Stimulated activated CD4-positive, alpha-beta T cell treated with anti-CD3 and anti-CD28 coated beads, TNF-alpha, amount 100 ng/mL, for 1 hour (primary cell): ENCODE data around the gene LBR.

Experiments used
- DNase-seq, 3 donors: peaks; one replicate each; pipeline ENCODE4 v3.0.0-alpha.2; 2020; ENCODE audit warnings: low read depth in 3 of 3, low spot score in 1 of 3

Gene LBR

GRCh38 chr1:225464851-225465792 lies 37.3 kb upstream of the LBR start:
- DNase-seq: no peak

- DNase-seq: no peak
Measured at GRCh38 chr1:225462714-225463574, 35.1 kb upstream of the LBR start.

GRCh38 chr1:225462429-225462713 lies 34.5 kb upstream of the LBR start:
- no peak for DNase-seq

DNA sequence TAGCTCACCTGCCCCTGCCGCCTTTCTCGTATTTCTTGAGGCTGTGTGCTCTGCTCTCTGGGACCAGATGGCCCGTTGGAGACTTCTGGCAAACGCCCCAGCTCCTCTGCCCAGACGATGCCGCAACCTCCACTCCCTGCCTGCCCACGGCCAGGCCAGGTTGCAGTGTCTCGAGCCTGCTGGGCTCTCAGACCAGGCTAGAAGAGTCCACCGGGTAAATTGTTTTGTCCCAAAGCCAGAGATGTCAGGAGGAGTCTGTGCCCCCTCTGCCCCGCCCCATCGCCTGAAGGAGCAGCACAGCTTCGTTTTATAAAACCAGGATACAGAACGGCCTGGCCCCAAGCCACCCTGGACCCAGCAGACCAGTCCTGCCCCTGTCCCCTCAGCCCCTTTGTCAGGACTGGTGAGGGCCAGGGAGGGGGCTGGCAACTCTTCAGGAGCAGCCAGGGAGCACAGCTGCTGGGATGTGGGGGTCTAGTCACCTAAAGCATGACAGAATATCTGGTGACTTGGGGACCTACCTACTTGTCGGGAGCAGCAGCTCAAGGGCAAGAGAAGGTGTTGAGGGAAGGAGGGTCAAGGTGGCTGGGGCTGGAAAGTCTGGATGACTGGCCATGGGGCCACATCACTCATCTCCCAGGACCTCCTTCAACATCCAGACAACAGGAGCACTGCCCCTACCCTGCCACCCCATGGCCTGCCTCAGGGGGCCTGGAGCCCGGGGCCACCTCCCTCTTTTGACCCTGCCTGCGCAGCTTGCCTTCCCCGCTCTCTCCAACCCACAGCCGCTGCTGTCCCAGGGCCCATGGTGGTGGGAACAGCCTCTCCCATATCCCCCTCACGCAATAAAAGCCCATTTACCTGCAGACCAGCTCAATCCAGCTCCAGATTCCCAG lies 33.9 kb upstream of the LBR start:
- no peak for DNase-seq

GRCh38 chr1:225460737-225461532 lies 33.1 kb upstream of the LBR start:
- no peak for DNase-seq

- no peak for DNase-seq
Measured at GRCh38 chr1:225460021-225460736, 32.3 kb upstream of the LBR start.

DNA sequence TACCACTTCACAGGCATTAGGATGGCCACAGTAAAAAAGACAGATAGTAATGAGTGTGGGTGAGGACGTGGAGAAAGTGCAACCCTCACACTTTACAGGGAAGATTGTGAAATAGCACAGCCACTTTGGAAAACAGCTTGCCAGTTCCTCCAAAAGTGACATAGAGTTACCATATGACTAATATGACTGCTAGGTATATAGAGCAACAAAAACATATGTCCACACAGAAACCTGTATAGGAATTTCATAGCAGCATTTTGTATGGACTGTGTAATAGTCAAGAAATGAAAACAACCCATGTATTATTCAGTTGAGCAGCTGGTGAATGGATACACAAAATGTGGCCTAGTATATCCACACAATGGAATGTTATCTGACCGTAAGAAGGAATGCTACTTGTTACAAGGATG lies 30.4 kb upstream of the LBR start:
- DNase-seq: no peak

DNA sequence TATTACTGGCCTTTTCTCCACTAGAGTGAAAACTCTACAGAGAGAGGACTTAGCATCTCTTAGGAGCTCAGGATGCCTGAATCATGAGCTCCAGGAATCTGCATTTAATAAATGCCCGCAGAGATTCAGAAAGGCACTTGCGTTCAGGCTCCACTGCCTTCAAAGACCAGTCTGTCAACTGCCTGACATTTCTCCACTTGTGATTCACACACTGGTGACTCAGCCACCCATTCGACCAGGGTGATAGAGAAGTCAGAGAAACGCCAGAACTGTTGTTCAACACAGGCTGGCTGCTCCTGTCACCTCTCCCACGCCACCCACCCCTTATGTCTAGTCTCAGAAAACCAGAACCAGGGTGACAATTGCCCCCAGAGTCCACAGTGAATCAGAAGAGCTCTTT lies 26.9 kb upstream of the LBR start:
- DNase-seq: peak in 2 of 3 donors; percentile 20 to 56

GRCh38 chr1:225453797-225454648 lies 26.2 kb upstream of the LBR start:
- DNase-seq: no peak

- no peak for DNase-seq
Measured at GRCh38 chr1:225451840-225452515, 24.1 kb upstream of the LBR start.

DNA sequence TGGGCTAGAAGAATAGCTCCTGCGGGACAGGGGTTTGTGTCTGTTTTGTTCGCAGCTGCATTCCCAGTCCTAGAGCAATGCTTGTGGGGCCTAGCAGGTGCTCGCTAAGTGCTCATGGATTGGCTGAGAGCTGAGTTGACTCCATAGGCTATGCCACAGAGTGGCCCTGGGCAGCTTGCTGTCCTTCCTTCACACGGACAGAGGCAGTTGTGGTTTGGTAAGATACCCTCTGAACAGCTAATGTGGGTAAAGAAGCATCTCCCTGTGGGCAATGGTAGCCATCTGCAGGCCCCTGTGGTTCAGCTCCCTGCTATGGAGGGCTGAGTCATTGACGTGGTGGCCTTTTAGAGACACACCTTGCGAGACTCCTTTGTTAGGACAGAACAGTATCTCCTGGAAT lies 23.5 kb upstream of the LBR start:
- no peak for DNase-seq

DNA sequence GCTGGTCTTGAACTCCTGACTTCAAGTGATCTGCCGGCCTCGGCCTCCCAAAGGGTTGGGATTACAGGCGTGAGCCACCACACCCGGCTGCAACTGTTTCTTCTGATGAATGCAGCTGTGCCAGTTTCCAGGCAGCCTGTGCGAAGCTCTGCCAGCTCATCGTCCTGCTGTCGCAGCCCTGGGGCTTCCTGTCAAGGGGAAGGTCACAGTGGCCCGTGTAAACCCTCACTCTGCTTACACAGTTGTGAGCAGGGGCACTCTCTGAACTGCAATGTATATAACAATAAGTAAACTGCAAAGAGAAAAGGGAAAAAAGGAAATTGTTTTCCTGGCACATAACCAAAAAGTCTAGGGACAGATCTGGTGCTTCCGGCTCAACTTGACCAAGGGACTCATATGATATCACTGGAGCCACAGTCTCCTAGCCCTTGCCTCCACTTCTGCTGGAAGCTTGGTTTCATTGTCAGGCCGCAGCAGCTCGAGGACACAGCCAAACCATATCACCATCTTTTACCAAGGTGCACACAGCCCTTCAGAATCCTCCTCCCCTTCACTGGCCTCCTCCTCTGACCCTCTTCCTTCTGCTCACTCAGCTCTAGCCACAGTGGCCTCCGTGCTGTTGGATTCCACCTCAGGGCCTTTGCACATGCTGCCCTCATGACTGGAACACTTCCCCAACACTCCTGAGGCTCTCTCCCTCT lies 22.8 kb upstream of the LBR start:
- no peak for DNase-seq

DNA sequence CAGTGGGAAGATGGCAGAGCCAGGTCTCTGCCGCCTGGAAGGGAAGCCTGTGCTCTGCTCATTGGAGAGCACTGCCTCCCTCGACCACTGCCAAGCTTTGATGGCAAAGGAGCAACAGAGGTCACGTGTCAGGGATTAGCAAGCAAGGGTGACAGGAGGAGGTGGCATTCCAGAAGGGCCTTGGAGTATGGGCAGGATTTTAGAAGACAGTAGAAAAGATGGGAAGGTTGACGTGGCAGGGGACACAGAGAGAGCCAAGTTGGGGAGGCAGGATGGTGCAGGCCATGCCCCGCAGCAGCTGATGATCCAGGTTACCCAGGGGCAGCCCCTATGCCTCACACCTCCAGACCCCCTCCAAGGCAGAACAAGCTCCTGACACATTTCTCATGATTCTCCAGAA lies 21.9 kb upstream of the LBR start:
- no peak for DNase-seq

DNA sequence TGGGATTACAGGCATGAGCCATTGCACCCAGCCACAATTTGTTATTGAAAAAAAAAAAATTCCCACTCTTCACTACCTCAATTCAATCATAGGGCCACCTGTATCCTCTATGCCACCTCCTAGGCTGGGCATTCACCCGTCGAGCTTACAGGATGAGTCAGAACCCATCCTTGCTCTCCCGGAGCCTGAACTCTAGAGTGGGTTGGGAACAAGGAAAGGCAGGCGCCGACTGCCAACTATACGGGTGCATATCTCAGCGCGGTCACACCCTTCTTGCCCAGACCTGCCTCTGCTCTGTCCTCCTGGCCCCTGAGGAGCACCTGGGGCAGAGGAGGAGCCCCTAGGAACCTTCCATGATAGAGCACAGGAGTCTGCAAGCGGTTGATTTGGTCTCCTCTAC lies 21.4 kb upstream of the LBR start:
- DNase-seq: no peak

- DNase-seq: no peak
Measured at GRCh38 chr1:225448146-225448805, 20.4 kb upstream of the LBR start.

DNA sequence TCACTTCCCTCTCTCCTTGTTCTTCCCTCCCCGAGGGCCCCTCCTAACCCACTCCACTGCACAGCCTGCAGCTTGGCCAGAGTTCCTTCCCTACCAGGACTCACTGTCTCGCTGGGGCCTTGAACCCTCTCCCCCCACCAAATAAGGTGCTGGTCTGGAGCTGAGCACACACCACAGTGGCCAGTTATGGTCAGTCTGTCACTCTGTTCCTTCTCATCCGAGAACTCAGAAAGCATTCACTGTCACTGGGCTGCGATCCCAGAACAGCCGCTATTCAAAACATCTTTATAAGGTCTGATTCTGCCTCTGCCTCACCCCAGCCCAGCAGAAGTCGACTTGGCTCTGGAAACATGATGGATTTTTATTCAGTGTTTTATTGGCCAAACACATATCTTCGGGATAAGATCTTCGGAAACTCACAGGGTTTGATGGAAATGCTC lies 19.8 kb upstream of the LBR start:
- DNase-seq: no peak

DNA sequence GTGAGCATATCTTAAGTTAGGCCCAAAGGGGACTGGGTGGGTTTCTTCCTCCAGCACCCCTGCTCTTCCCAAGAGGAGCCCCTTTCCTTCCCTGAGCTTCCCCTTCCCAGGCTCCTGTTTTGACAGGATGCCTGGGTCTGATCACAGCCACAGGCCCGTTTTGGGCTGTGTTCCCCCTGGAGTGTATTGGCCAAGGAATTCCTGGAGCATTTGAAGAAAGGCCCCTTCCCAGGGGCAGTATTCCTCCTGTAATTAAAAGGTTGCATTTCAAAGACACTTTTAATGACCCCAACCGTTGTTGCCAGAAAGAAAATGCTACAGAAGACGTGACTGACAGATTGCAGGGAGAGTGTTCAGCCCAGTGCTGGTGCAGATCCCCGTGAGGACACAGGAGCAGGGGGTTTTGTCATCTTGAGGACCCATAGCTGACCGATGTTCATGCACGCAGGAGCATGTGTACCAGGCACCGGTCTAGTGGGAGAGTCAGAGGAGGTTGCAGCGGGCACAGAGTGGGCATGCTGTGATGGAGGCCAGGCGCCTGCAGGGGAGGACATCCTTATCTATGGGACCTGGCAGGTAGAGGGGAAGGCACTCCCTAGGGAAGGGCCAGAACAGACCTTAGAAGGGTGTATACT lies 19.3 kb upstream of the LBR start:
- DNase-seq: no peak
